K562 (cell line): ENCODE measurements around the gene CREB3L4. TPM values are rescaled to one million over a fixed set of nuclear protein-coding genes. Genes with fewer than 3 reads are reported as not detected.

Experiments
- MECOM ChIP-seq: fragments of 250-450 bp; sonication (Bioruptor Pico); IDR thresholded peaks from 2 replicates; pipeline ENCODE4 v1.8.0; 2022; ENCODE audit warnings: inconsistent platforms
- MTA2 ChIP-seq: fragments of 450-650 bp; IDR thresholded peaks from 2 replicates; pipeline ENCODE4 v1.6.1; 2016; ENCODE audit warnings: low read depth
- MTF1 ChIP-seq: fragments of 250-450 bp; sonication (Bioruptor Pico); IDR thresholded peaks from 2 replicates; pipeline ENCODE4 v1.9.0; 2021; ENCODE audit warnings: moderate library complexity, mild to moderate bottlenecking, inconsistent platforms, borderline replicate concordance
- NFE2 ChIP-seq: IDR thresholded peaks from 2 replicates; pipeline ENCODE4 v1.6.1; 2014; ENCODE audit warnings: antibody characterized with exemption, low read depth
- POLR2H ChIP-seq: IDR thresholded peaks from 2 replicates; pipeline ENCODE4 v1.6.1; 2016; ENCODE audit warnings: missing genetic modification characterization, low read depth, mild to moderate bottlenecking, control low read depth, missing compliant biosample characterization, moderate library complexity
- RNF219 ChIP-seq: fragments of 250-450 bp; sonication (Bioruptor Pico); IDR thresholded peaks from 2 replicates; pipeline ENCODE4 v1.5.0; 2022; ENCODE audit warnings: mild to moderate bottlenecking
- SRSF1 ChIP-seq: fragments of 200-400 bp; formaldehyde crosslinking; IDR thresholded peaks from 2 replicates; pipeline ENCODE4 v1.6.1; 2017; ENCODE audit warnings: mild to moderate bottlenecking, low read depth, low read length, moderate library complexity
- TCF3 ChIP-seq: sonication (generic); formaldehyde crosslinking; IDR thresholded peaks from 2 replicates; pipeline ENCODE4 v1.4.0; 2020; ENCODE audit warnings: mild to moderate bottlenecking, missing genetic modification reagents
- TRIM24 ChIP-seq, 2 experiments: fragments of 450-650 bp; IDR thresholded peaks; 2 replicates each; pipeline ENCODE4 v1.6.1; 2016
- ZBTB17 ChIP-seq: fragments of 450-650 bp; formaldehyde crosslinking; IDR thresholded peaks from 2 replicates; pipeline ENCODE4 v1.4.0; 2020; ENCODE audit warnings: mild to moderate bottlenecking
- ZBTB8A ChIP-seq: fragments of 450-650 bp; IDR thresholded peaks from 2 replicates; pipeline ENCODE4 v1.6.1; 2018; ENCODE audit warnings: mild to moderate bottlenecking, moderate library complexity; ENCODE audit not compliant: partially characterized antibody
- ZNF436 ChIP-seq: fragments of 250-450, 450-650 bp; sonication (Bioruptor Pico); formaldehyde crosslinking; IDR thresholded peaks from 2 replicates; pipeline ENCODE4 v1.7.0; 2020; ENCODE audit warnings: mild to moderate bottlenecking
- ZNF586 ChIP-seq: fragments of 450-650 bp; formaldehyde crosslinking; conservative IDR thresholded peaks from 2 replicates; pipeline ENCODE4 v1.4.0; 2020; ENCODE audit warnings: mild to moderate bottlenecking, moderate library complexity
- ZNF609 ChIP-seq: sonication (generic); formaldehyde crosslinking; IDR thresholded peaks from 2 replicates; pipeline ENCODE4 v1.8.1; 2023; ENCODE audit warnings: missing genetic modification reagents, mild to moderate bottlenecking, borderline replicate concordance
- ZNF764 ChIP-seq: fragments of 250-450 bp; sonication (Bioruptor Pico); IDR thresholded peaks from 2 replicates; pipeline ENCODE4 v1.4.0; 2020; ENCODE audit warnings: low read depth, mild to moderate bottlenecking, moderate library complexity
- polyA plus RNA-seq, 8 experiments: library from polyadenylated mRNA; depleted of rRNA in 4 of 8; stranded (reverse) in 5 of 8; unstranded in 3 of 8; fragments of >200 nt; fragmentation: Nextera tagmentation in 2 of 8; fragmentation: Illumina TruSeq in 1 of 8; extraction: Ambion mirVana in 2 of 8; extraction: Trizol in 1 of 8; gene quantifications; 2 replicates each; pipeline versions ENCODE4 v1.2.1 to v1.2.3, GENCODE V29; 2011 to 2014; ENCODE audit warnings: inconsistent platforms in 1 of 8, missing spikeins in 1 of 8
- total RNA-seq, 7 experiments: library from RNA; depleted of rRNA in 6 of 7; stranded (reverse); fragments of >200 nt in 6 of 7; fragmentation: Illumina TruSeq in 2 of 7; extraction: Trizol in 2 of 7; gene quantifications; 2 replicates each; pipeline versions ENCODE4 v1.2.1 to v1.2.3, GENCODE V29; 2011 to 2021; ENCODE audit warnings: low replicate concordance in 1 of 7

CREB3L4 gene
- total and polyA plus RNA-seq, 9 of the 15 experiments (the other 6 are each of a cell fraction or from before 2014, with no cell fraction given) = 9.9 to 18.6 (median 13.9) TPM

- no peak for TF ChIP-seq RNF219 (CRISPR knock-in tag)
- no peak for TF ChIP-seq ZBTB8A
- no peak for TF ChIP-seq ZNF436 (CRISPR knock-in tag)
- TF ChIP-seq MTF1 (CRISPR knock-in tag) = no peak
- no peak for TF ChIP-seq MECOM (CRISPR knock-in tag)
- no peak; the same call in 1 of the 2 replicates for TF ChIP-seq MTA2
- peak; percentile 86 for TF ChIP-seq ZBTB17 (CRISPR knock-in tag)
- no peak for TF ChIP-seq ZNF586
- no peak for TF ChIP-seq SRSF1
- TF ChIP-seq TCF3 = no peak
- peak; percentile 93 for TF ChIP-seq POLR2H (tag)
- TF ChIP-seq ZNF764 = no peak
- TF ChIP-seq NFE2 = no peak
- 0 out of 4 replicates have a peak, but pooled peaks of 1 of the 2 experiments have one; percentile 7 for TF ChIP-seq TRIM24 (IDR thresholded peaks at IDR 0.05)
- no peak; the same call in 1 of the 2 replicates for TF ChIP-seq ZNF609 (CRISPR knock-in tag)
These were observed at the start of gene CREB3L4 (continued) for GRCh38 chr1:153967107-153967999.
